ENCODE data around the gene TGIF2. TPM values are rescaled to one million over a fixed set of nuclear protein-coding genes. Genes with fewer than 3 reads are reported as not detected.
A peak's percentile ranks its signal among the peaks of the same experiment; 100 is the strongest.

Gene TGIF2
- total and polyA plus RNA-seq, 2 of the 13 experiments (the other 11 are each of a cell fraction or from before 2014, with no cell fraction given), result 41.3 to 53.9 TPM

DNA sequence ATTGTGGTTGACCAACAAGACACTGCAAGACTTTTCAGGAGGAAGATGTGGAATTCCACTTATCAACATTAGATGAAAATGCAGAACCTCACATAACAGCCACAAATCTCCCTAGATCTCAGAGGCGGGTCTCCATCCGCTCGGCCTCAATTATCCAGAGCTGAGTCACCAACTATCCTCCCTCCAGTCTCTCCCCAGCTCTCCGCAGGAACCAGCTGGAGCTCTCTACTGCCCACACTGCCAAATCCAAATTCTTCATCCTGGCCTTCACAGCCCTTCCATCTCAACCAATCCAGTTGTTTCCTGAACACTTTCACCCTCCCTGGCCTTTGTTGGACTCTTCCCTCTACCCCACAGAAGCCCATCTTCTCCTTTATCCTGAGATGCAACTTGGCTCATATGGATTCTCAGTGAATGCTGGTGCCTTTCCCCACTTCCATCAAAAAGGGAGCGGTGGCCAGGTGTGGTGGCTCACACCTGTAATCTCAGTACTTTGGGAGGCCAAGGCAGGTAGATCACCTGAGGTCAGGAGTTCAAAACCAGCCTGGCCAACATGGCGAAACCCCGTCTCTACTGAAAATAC is 3.5 kb upstream of the TGIF2 start (continued):
- TF ChIP-seq, protein P1, sequence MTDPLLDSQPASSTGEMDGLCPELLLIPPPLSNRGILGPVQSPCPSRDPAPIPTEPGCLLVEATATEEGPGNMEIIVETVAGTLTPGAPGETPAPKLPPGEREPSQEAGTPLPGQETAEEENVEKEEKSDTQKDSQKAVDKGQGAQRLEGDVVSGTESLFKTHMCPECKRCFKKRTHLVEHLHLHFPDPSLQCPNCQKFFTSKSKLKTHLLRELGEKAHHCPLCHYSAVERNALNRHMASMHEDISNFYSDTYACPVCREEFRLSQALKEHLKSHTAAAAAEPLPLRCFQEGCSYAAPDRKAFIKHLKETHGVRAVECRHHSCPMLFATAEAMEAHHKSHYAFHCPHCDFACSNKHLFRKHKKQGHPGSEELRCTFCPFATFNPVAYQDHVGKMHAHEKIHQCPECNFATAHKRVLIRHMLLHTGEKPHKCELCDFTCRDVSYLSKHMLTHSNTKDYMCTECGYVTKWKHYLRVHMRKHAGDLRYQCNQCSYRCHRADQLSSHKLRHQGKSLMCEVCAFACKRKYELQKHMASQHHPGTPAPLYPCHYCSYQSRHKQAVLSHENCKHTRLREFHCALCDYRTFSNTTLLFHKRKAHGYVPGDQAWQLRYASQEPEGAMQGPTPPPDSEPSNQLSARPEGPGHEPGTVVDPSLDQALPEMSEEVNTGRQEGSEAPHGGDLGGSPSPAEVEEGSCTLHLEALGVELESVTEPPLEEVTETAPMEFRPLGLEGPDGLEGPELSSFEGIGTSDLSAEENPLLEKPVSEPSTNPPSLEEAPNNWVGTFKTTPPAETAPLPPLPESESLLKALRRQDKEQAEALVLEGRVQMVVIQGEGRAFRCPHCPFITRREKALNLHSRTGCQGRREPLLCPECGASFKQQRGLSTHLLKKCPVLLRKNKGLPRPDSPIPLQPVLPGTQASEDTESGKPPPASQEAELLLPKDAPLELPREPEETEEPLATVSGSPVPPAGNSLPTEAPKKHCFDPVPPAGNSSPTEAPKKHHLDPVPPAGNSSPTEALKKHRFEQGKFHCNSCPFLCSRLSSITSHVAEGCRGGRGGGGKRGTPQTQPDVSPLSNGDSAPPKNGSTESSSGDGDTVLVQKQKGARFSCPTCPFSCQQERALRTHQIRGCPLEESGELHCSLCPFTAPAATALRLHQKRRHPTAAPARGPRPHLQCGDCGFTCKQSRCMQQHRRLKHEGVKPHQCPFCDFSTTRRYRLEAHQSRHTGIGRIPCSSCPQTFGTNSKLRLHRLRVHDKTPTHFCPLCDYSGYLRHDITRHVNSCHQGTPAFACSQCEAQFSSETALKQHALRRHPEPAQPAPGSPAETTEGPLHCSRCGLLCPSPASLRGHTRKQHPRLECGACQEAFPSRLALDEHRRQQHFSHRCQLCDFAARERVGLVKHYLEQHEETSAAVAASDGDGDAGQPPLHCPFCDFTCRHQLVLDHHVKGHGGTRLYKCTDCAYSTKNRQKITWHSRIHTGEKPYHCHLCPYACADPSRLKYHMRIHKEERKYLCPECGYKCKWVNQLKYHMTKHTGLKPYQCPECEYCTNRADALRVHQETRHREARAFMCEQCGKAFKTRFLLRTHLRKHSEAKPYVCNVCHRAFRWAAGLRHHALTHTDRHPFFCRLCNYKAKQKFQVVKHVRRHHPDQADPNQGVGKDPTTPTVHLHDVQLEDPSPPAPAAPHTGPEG (CRISPR knock-in tag; IDR thresholded peaks at IDR 0.05), result no peak

DNA sequence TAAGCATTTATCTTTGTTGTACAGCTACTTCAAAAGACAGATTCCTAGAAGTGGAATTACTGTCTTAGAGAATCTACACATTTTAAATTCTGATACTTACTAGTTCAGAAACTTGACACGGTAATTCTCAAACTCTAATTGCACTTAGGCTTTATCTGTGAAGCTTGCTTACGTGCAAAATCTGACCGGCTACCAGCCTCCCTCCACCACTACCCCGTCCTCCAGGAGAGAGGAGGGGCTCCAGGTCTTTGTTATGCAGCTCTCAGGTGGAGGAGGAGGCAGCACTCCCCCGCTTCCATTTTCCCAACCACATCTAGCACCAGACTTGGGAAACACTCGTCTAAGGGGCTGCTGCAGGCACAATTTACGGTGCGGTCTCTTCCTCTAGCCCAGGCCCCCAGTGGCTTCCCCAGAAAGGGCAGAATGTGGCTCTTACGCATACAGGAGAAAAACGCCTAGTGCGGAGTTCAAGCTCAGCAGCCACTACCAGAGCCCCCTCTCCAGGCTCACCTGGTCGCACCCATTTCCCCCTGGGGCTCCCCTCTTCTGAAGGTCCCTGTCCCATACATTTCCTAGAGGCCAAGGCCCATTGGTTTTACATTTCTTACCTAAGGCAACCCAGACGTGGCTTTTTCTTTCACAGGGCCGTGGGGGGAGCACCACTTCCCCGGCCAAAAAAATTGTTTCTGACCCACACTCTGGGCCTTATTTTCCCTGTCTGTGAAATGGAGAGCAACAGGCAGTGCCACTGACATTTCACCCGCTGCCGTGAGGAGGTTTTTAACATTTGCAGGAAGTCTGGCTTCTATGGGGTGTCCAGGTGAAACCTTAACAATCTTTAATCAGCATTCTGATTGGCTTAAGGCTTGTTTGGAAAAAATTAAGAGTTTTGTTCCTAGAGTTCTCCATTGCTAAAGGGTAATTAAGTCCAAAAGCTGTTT is 1.6 kb upstream of the TGIF2 start:
- Histone ChIP-seq H3K4me2 (ENCODE audit: low read depth, low read length) (peak overlapping the region; percentile 99), H3K27me3 (ENCODE audit: control insufficient read depth in 1 of 2, insufficient read depth in 2 of 2, low read length in 2 of 2) (no peaks in the 10 kb centered on the region; a peak in 1 of 5 replicates), H3K9ac (ENCODE audit: insufficient read depth, low read depth, low read length) (peak overlapping the region; percentile 87), H3K36me3 (replicated peaks in 1 of 2; ENCODE audit: control insufficient read depth in 1 of 2, insufficient read depth in 2 of 2, low read length in 2 of 2) (no peaks in the 10 kb centered on the region; a peak in 1 of 5 replicates), H3K27ac (ENCODE audit: extremely low read length, insufficient read depth, low read length) (peak overlapping the region; percentile 81), H3K9me3 (ENCODE audit: low read length) (no peaks in the 10 kb centered on the region), H3K79me2 (ENCODE audit: insufficient read depth, low read length) (peaks cover 31% of the 10 kb centered on the region), H4K20me1 (ENCODE audit: insufficient read depth, low read length) (peaks cover 17% of the 10 kb centered on the region), H2AFZ (ENCODE audit: low read length) (peak overlapping the region; percentile 17), H3K4me1 (ENCODE audit: insufficient read depth, low read length) (peaks cover 29% of the 10 kb centered on the region), H3K4me3 (replicated peaks in 1 of 3; ENCODE audit: insufficient read depth in 1 of 3, low read depth in 2 of 3, low read length in 3 of 3) (peak overlapping the region; percentile 78 to 90 (median 84))
- 3% methylated on average over 17 of the region's 17 CpGs for WGBS (ENCODE audit: low lambda C conversion rate)
- intact Hi-C loops (cut with micrococcal nuclease; ENCODE audit: unreplicated experiment), result loop anchor here (2.0 to 10.0 kb wide), 2 partner anchors 15 to 107 kb away; no protein-coding TSS in a partner anchor
- ChIA-PET POLR2A (interaction anchor here (0.7 to 9.0 kb wide), 15 partner anchors 9 to 790 kb away, joined by 3 to 167 read pairs (median 3); partner anchors contain the start of genes DSN1 and RAB5IF), CTCF (ENCODE audit: low intra/inter-chr PET ratio, low total read pairs) (interaction anchor here (1.3 kb wide), 1 partner anchor 15 kb away, joined by 4 read pairs; no protein-coding TSS in a partner anchor)
- ATAC-seq, result peak; percentile 46
- in situ Hi-C loops (cut with HindIII; ENCODE audit: extremely low pct_ligation_motif_present, low pct_unique_long_range_greater_than_20kb), result no loop called here
- peak; percentile 73 for DNase-seq (ENCODE audit: low spot score)
- no TSS peak for BruUV-seq (replicated peaks)
- peak; percentile 26 for FAIRE-seq
- no peak for TF ChIP-seq LCORL (IDR thresholded peaks at IDR 0.05)
- TF ChIP-seq LCORL (CRISPR knock-in tag; IDR thresholded peaks at IDR 0.05), result 0 out of 2 replicates have a peak, but pooled peaks have one; percentile 45
- TF ChIP-seq, protein P2, sequence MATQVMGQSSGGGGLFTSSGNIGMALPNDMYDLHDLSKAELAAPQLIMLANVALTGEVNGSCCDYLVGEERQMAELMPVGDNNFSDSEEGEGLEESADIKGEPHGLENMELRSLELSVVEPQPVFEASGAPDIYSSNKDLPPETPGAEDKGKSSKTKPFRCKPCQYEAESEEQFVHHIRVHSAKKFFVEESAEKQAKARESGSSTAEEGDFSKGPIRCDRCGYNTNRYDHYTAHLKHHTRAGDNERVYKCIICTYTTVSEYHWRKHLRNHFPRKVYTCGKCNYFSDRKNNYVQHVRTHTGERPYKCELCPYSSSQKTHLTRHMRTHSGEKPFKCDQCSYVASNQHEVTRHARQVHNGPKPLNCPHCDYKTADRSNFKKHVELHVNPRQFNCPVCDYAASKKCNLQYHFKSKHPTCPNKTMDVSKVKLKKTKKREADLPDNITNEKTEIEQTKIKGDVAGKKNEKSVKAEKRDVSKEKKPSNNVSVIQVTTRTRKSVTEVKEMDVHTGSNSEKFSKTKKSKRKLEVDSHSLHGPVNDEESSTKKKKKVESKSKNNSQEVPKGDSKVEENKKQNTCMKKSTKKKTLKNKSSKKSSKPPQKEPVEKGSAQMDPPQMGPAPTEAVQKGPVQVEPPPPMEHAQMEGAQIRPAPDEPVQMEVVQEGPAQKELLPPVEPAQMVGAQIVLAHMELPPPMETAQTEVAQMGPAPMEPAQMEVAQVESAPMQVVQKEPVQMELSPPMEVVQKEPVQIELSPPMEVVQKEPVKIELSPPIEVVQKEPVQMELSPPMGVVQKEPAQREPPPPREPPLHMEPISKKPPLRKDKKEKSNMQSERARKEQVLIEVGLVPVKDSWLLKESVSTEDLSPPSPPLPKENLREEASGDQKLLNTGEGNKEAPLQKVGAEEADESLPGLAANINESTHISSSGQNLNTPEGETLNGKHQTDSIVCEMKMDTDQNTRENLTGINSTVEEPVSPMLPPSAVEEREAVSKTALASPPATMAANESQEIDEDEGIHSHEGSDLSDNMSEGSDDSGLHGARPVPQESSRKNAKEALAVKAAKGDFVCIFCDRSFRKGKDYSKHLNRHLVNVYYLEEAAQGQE (IDR thresholded peaks at IDR 0.05; ENCODE audit: borderline replicate concordance in 1 of 2, low read depth in 1 of 2, low read length in 2 of 2), result no peak
- peak; percentile 30; the same call in 1 of the 2 replicates for TF ChIP-seq GFI1 (CRISPR knock-in tag; IDR thresholded peaks at IDR 0.05; ENCODE audit: borderline replicate concordance)
- TF ChIP-seq ELF3 (CRISPR knock-in tag; IDR thresholded peaks at IDR 0.05), result 0 out of 2 replicates have a peak, but pooled peaks have one; percentile 8
- TF ChIP-seq ZNF331 (CRISPR knock-in tag; IDR thresholded peaks at IDR 0.05), result 0 out of 2 replicates have a peak, but pooled peaks have one; percentile 26
